Endothelial cell of umbilical vein (primary cell): ENCODE data around the gene PDE6C. TPM values are rescaled to one million over a fixed set of nuclear protein-coding genes. Genes with fewer than 3 reads are reported as not detected.

Experiments used
- BruUV-seq: library from RNA; stranded (reverse); fragments of 400-500 nt; replicated peaks from 2 replicates; lab custom pipeline; 2021; lab: Mats Ljungman, UMichigan
- CTCF ChIA-PET: fragments of 300-600, 350-600 bp; sonication (Branson Sonifier 250); formaldehyde crosslinking; loops from one replicate; lab custom pipeline; 2021; ENCODE audit warnings: antibody characterized with exemption, inconsistent platforms; lab: Charles Lee
- POLR2A ChIA-PET: fragments of 300-600, 350-600 bp; sonication (Branson Sonifier 250); formaldehyde crosslinking; loops from one replicate; lab custom pipeline; 2021; ENCODE audit warnings: antibody characterized with exemption, inconsistent platforms; lab: Charles Lee
- DNase-seq: peaks from one replicate; pipeline ENCODE4 v3.0.0-alpha.2; 2011; ENCODE audit warnings: low read depth, low spot score
- FAIRE-seq: peaks from 2 replicates; lab custom pipeline; 2011; peaks lifted over from hg19 to GRCh38; lab: Jason Lieb, UNC
- H2AFZ ChIP-seq: 2 replicates; pipeline ENCODE4 v1.6.0; 2012; ENCODE audit warnings: low read depth, low read length, control low read depth, inconsistent platforms
- H3K27ac ChIP-seq: 2 replicates; pipeline ENCODE4 v1.5.1; 2011; ENCODE audit warnings: low read depth, mild to moderate bottlenecking, control low read depth, low read length, moderate library complexity; ENCODE audit not compliant: insufficient read depth
- H3K27me3 ChIP-seq, 2 experiments: 2 replicates each; pipeline versions ENCODE4 v1.6.0 to v1.6.1; 2011; ENCODE audit warnings: low read length in 2 of 2, mixed read lengths in 1 of 2; ENCODE audit not compliant: control insufficient read depth in 2 of 2, insufficient read depth in 2 of 2
- H3K36me3 ChIP-seq, 2 experiments: 2 replicates in 1 of 2; 3 replicates in 1 of 2; pipeline ENCODE4 v1.5.1; 2011; ENCODE audit warnings: low read length in 2 of 2, mild to moderate bottlenecking in 1 of 2, moderate library complexity in 1 of 2; ENCODE audit not compliant: control insufficient read depth in 2 of 2, insufficient read depth in 2 of 2; ENCODE audit errors: extremely low read depth in 1 of 2
- H3K4me1 ChIP-seq: 3 replicates; pipeline ENCODE4 v1.5.1; 2011; ENCODE audit warnings: mild to moderate bottlenecking, low read length; ENCODE audit not compliant: control insufficient read depth, insufficient read depth; ENCODE audit errors: extremely low read depth
- H3K4me2 ChIP-seq: 2 replicates; pipeline ENCODE4 v1.6.1; 2011; ENCODE audit warnings: low read length, control low read depth, mixed read lengths; ENCODE audit not compliant: insufficient read depth
- H3K4me3 ChIP-seq, 3 experiments: fragments of 200-600 bp in 1 of 3; sonication (generic), shearing (Covaris generic) in 1 of 3; replicated peaks in 1 of 3; 2 replicates each; pipeline ENCODE4 v1.5.1; 2011 to 2016; ENCODE audit warnings: control low read depth in 3 of 3, low read length in 3 of 3, mild to moderate bottlenecking in 2 of 3, inconsistent platforms in 1 of 3, low read depth in 1 of 3, moderate library complexity in 1 of 3; ENCODE audit not compliant: insufficient read depth in 1 of 3
- H3K79me2 ChIP-seq: 2 replicates; pipeline ENCODE4 v1.6.0; 2012; ENCODE audit warnings: low read length, inconsistent platforms; ENCODE audit not compliant: control insufficient read depth, insufficient read depth
- H3K9ac ChIP-seq: replicated peaks from 2 replicates; pipeline ENCODE3; 2011; ENCODE audit warnings: low read length, control low read depth; ENCODE audit not compliant: insufficient read depth; ENCODE audit errors: extremely low read depth
- H3K9me1 ChIP-seq: replicated peaks from 3 replicates; pipeline ENCODE4 v1.6.0; 2011; ENCODE audit warnings: mild to moderate bottlenecking, low read length; ENCODE audit not compliant: control insufficient read depth, insufficient read depth; ENCODE audit errors: extremely low read depth
- H3K9me3 ChIP-seq: replicated peaks from 2 replicates; pipeline ENCODE4 v1.5.1; 2012; ENCODE audit warnings: low read length, inconsistent platforms; ENCODE audit not compliant: control insufficient read depth, insufficient read depth
- H4K20me1 ChIP-seq: replicated peaks from 2 replicates; pipeline ENCODE3; 2011; ENCODE audit warnings: mild to moderate bottlenecking, low read length; ENCODE audit not compliant: control insufficient read depth, insufficient read depth; ENCODE audit errors: extremely low read depth
- CTCF ChIP-seq, 2 donors: IDR thresholded peaks; 1 replicate in 1 of 2; 2 replicates in 1 of 2; pipeline ENCODE4 v1.5.1; 2011; ENCODE audit warnings: low read length in 2 of 2, mild to moderate bottlenecking in 2 of 2, moderate library complexity in 2 of 2, control low read depth in 1 of 2, inconsistent platforms in 1 of 2, low read depth in 1 of 2; ENCODE audit not compliant: insufficient read depth in 1 of 2; ENCODE audit errors: extremely low read depth in 1 of 2
- EZH2 ChIP-seq: IDR thresholded peaks from 2 replicates; pipeline ENCODE4 v1.6.1; 2012; ENCODE audit warnings: borderline replicate concordance, low read depth, mild to moderate bottlenecking, moderate library complexity, low read length, inconsistent platforms; ENCODE audit not compliant: severe bottlenecking
- FOS ChIP-seq: IDR thresholded peaks from 2 replicates; pipeline ENCODE4 v1.6.1; 2011; ENCODE audit warnings: mild to moderate bottlenecking, low read length, moderate library complexity, borderline replicate concordance; ENCODE audit not compliant: insufficient read depth
- MAX ChIP-seq: IDR thresholded peaks from 2 replicates; pipeline ENCODE4 v1.6.1; 2011; ENCODE audit not compliant: insufficient read depth, insufficient read length
- dilution Hi-C: fragments of 300-500 bp; cut with MboI; formaldehyde crosslinking; loops from one replicate; pipeline ENCODE4 v1.15.0; 2019; ENCODE audit warnings: low sequenced_read_pairs; ENCODE audit not compliant: extremely low pct_ligation_motif_present
- intact Hi-C: fragments of 100-400 bp; cut with micrococcal nuclease; formaldehyde crosslinking; loops from one replicate; pipeline ENCODE4 v1.10.0; 2022
- polyA plus RNA-seq, 4 experiments: library from polyadenylated mRNA; depleted of rRNA in 3 of 4; stranded (reverse) in 3 of 4; unstranded in 1 of 4; fragments of >200 nt; gene quantifications; 2 replicates each; pipeline versions ENCODE4 v1.2.1 to v1.2.3, GENCODE V29; 2011 to 2012; ENCODE audit warnings: missing spikeins in 1 of 4
- total RNA-seq: library from RNA; stranded (reverse); gene quantifications from 2 replicates; pipeline ENCODE4 v1.2.3, GENCODE V29; 2021

Gene PDE6C
- total and polyA plus RNA-seq, 2 donors (not counting 3 experiments of a cell fraction or from before 2014, with no cell fraction given), result not detected

GRCh38 chr10:93680412-93681047, 68.2 kb downstream of the PDE6C start:
- Histone ChIP-seq H3K9me3 (no peaks in the 10 kb centered on the region), H4K20me1 (no peaks in the 10 kb centered on the region), H3K27me3 (no peaks in the 10 kb centered on the region), H3K9ac (no peak overlapping the region), H3K79me2 (no peaks in the 10 kb centered on the region), H3K27ac (no peak overlapping the region), H3K9me1 (no peaks in the 10 kb centered on the region), H3K4me3 (no peak overlapping the region), H3K36me3 (peaks cover 3 to 5% of the 10 kb centered on the region in 2 experiments), H3K4me1 (no peaks in the 10 kb centered on the region), H2AFZ (no peak overlapping the region), H3K4me2 (no peak overlapping the region)
- FAIRE-seq, result peak; percentile 24
- CTCF ChIA-PET, result interaction anchor here (0.6 to 9.8 kb wide), 17 partner anchors 9 to 198 kb away, joined by 3 to 239 read pairs (median 4); partner anchors contain the start of gene MYOF
- dilution Hi-C loops, result no loop called here
- no TSS peak for BruUV-seq
- intact Hi-C loops, result loop anchor here (1.0 kb wide), 1 partner anchor 125 kb away; no protein-coding TSS in a partner anchor
- DNase-seq, result peak; percentile 77
- POLR2A ChIA-PET, result no interaction called here
- TF ChIP-seq FOS (no peak), EZH2 (no peak), MAX (no peak), CTCF (IDR thresholded peaks at IDR 0.05; ENCODE audit: extremely low read depth in 1 of 2, insufficient read depth in 1 of 2, low read depth in 1 of 2, low read length in 2 of 2) (peak; percentile 12 to 17)
